HK-2 (cell line): ENCODE data around the gene ATAD3C.
"Not testable (repeated sequence)": the region's sequence is repeated elsewhere in the genome, so short reads cannot be mapped to it uniquely, and the experiment has no call there.

Experiments
- DNase-seq: peaks from one replicate; pipeline ENCODE4 v3.0.0-alpha.2; 2018; ENCODE audit not compliant: unreplicated experiment

ATAD3C gene

DNA sequence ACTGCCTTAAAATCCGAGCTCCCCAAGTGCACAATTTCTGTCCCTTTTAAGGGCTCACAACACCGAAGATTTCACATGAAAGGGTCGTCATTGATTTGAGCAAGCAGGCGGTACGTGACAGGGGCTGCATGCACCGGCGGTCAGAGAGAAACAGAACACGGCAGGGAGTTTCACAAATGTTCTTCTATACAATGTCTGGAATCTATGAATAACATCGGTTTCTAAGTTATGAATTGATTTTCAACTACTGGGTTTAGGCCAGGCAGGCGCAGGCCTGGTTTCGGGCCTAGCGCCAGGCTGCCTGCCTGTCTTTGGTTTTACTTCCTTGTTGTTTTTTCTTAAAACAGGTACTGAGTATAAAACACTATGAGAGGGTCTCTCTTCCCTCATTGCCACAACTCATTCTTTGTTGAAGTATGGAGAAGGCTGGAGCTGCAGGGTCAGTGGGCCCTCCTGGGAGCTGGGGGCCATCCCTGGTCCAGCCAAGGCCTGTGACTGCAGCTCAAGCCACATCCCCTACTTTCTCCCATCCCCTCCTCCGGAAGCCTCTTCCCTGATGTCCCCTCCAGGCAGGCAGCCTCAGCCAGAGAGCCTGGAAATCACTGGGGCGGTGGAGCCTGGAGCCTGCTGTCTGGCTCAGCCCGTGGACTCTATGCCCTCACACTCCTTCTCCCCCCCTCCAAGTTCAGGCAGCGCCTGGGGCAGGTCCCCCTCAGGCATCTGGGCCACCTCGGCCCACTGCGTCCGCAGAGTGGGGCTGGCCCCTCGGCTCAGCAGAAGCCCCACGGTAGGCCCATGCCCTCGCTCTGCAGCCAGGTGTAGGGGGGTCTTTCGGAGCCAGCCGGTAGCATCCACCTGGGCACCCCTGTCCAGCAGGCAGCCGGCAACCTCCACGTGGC lies 30.8 kb upstream of the ATAD3C start:
- DNase-seq, result no peak

DNA sequence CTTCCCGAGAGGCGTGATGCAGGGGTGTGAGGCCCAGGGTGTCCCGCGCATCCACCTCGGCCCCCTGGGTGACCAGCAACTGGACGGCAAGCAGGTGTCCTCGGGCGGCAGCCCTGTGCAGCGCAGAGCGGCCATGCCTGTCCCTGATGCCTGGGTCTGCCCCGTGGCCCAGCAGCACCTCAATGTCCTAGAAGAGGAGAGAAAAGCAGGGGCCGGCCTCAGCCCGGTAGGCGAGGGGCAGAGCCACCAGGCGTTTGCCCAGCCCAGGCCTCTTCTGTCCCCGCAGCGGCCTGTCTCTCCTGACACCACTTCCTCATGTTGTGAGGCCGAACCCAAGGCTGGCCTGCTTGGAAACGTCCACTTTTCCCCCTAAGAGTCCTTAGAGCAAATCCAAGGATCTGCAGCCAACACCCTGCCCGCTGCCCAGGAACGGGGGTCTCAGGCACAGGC lies 30.1 kb upstream of the ATAD3C start:
- DNase-seq, result no peak

DNA sequence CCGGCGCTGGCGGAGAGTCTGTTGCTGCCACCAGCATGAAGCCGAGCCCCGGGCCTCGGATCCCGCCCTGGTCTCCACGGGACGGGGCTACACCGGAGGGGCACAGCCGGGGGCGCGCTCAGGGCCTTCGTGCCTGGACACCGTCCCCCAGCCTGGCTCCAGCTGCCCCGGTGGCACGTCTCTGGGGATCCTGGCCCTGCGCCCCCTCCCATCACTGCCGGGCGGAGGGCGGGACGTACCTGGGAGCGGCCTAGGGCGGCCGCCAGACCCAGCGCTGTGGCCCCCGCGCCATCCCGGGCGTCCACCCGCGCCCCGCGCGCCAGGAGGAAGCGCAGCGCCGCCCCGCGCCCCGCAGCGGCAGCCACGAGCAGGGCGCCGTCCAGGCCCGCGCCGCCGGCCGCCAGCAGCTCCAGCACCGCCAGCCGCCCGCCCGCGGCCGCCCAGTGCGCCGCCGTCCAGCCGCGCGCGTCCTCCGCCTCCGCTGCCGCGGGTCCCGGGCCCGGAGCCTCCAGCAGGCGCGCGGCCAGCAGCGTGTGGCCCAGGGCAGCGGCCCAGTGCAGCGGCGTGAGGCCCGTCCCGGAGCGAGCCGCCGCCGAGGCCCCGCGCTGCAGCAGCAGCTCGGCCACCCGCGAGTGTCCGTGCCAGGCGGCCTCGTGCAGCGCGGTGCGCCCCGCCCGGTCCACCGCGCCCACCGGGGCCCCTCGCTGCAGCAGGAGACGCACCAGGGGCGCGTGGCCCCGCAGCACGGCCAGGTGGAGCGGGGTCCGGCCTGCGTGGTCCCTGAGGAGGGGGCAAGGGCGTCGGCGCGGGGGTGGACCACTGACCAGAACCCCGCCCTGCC lies 29.5 kb upstream of the ATAD3C start:
- no peak for DNase-seq

DNA sequence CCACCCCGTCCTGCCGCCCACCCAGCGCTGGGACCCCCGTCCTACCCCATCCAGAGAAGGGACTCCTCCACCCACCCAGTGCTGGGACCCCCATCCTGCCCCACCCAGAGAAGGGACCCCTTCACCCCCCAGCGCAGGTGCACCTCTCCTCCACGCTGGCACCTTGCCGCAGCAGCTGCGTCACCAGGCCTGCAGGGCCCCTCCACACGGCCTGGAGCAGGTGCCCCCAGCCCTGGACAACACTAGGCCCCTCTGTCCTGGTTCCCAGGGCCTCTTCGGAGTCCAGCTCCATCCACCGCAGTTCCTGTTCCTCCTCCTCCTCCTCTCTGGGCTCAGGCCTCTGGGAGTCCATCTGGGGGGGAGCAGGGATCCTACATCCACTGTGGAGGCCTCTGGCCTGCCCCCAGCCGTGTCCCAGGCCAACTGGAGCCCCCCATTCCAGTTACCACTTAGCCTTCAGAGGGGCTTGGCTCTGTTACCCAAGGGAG lies 28.8 kb upstream of the ATAD3C start:
- DNase-seq, result no peak

DNA sequence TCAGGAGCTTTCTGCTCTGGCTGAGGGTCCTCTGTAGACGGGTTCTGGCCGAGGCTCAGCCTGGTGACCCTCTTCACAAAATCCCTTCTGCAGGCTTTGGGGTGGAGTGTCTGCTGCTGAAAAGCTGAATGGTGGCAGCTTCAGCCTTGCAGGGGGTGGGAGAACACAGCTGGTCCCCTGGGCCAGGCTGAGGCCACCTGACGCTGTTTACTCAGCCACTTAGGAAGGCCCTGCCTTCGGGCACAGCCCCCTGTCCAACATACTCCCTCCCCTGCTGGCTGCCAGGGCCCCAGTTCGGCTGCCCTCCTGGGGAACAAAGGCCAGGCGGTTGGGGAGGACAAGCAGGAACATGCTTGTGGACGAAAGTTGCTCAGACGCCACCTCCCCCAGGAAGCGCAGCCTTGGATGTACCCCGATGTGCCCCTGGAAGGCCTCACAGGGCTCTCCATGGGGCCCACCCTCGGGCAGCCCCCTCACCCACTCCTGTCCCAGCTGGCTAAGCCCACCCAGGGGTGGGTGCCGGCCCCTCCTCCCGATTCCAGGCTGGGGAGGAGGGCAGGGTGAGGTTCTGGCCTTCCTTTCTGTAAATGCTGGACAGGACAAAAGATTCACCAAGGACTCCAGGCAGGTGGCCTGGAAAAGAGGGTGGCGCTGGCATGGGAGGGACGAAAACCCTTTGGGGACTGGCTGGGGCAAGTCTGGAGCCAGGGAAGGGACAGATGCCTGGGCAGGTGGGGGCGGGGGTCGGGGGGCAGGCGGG lies 28.2 kb upstream of the ATAD3C start, which contains the start of gene ANKRD65:
Gene ANKRD65, minus strand, starts transcription at position 130 of the 760 bp plus-strand sequence. CDS start 271 bp downstream, outside the sequence.
- no peak for DNase-seq

DNA sequence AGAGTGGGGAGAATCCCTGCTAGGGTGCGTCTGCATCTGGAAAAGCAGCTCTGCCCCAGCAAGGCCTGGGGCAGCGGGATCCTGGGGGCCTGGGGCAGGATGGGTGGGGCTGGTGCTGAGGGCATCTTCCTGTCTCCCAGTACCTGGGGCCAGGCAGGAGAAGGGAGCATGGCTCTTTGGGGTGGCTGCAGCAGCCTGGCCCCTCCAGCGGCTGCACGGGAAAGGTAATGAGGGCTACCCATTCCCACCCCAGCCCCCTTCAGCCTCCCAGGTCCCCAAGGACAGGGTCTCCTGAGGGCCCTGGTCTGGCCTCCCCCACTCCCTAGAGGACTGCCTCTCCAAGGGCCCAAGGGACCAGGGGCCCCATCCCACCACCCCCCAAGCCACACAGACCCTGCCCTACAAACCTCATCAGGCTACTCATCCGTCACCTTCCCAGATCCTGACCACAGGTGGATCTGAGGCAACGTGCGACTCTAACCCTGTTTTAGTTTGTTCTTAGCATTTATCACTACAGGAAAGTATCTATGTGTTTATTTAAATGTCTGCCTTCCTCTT lies 27.5 kb upstream of the ATAD3C start:
- no peak for DNase-seq

DNA sequence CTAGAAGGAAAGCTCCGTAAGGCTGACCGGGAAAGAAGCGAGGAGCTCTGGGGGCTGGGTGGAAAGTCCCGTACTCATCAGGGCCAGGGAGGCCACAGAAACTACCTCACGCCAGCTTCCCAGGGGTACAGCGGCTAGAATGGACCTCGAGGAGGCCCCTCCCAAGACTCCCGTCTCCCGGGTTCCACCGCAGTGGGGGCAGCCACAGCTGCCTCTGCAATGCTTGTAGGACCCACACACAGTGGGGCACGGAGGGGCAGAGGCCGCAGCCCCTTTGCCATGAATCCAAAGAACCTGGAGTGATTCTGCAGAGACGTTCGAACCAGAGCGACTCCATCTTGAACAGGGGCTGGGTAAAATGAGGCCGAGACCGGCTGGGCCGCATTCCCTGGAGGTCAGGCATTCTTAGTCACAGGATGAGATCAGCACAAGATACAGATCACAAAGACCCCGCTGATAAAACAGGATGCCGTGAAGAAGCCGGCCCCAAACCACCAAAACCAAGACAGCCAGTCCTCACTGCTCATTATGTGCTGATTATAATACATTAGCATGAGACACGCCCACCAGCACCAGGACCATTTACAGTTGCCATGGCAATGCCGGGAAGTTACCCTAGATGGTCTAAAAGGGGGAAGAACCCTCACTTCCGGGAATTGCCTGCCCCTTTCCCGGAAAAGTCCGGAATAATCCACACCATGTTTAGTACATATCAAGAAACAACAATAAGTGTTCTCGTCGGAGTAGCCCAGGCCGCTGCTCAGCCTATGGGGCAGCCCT lies 26.8 kb upstream of the ATAD3C start:
- DNase-seq, result no peak

DNA sequence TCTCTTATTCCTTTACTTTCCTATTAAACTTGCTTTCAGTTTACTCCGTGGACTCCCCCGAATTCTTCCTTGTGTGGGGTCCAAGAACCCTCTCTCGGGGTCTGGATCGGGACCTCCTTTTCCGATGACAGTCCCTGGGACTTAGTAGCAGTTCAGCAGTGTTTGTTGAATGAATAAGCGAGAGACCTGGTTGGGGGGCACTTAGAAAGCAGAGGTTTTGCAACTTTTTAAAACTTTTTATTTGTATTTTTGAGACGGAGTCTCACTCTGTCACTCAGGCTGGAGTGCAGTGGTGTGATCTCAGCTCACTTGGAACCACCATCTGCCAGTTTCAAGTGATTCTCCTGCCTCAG lies 26.3 kb upstream of the ATAD3C start:
- DNase-seq, result no peak

DNA sequence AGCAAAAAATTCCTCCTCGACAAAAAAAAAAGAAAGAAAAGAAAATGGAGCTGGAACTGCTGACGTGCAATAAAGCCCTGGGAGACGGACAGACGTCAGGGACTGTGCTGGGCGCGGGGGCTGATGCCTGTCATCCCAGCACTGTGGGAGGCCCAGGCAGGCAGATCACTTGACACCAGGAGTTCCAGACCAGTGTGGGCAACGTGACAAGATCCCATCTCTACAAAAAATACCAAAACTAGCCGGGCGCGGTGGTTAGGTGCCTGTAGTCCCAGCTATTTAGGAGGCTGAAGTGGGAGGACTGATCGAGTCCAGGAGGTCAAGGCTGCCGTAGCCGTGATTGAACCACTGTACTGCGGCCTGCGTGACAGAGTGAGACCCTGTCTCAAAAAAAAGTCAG lies 24.8 kb upstream of the ATAD3C start:
- DNase-seq, result no peak

DNA sequence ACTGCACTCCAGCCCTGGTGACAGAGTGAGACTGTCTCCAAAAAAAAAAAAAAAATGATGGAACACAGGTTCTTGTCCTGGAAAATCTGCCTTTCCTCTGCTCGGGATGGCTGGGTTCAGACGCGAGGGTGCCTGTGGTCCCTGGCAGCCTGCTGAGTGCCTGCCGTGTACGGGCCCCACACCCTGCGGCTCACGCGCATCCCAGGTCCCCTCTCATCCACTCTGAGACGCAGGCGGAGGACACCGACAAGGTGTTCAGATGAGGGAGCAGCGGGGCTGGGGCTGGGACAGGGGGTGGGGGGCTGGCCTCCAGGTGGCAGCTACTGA lies 24.1 kb upstream of the ATAD3C start:
- DNase-seq, result no peak

DNA sequence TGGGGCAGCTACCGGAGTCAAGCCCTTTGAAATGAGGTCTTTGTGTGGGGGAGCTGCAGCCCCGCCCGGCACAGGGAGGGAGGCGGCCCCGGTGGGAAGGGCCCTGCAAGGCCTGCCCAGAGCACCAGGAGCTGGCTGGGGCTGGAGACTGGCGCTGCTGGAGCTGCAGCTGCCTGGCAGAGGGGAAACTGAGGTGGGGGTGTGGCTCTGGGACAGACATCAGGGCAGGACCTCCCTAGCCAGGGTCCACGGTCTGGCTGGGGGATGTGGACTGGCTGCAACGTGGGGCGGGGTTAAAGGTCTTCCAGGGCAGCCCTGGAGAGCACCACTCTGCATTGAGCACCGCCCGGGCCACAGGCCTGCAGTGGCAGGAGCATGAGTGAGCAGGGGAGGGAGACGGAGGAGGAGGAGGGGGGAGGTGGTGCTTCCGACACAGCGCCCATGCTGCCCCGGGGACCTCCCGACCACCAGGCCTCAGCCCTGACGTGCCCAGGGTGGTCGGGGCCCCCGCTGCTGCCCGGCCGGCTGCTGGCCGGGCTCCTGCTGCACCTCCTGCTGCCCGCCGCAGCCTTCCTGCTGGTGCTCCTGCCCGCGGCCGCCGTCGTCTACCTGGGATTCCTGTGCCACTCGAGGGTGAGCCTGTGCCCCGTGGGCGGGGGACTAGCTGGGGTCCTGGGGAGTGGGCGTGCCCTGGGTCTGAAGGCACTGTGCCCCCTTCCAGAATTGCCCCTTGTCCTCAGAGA lies 23.6 kb upstream of the ATAD3C start:
- DNase-seq, result no peak

DNA sequence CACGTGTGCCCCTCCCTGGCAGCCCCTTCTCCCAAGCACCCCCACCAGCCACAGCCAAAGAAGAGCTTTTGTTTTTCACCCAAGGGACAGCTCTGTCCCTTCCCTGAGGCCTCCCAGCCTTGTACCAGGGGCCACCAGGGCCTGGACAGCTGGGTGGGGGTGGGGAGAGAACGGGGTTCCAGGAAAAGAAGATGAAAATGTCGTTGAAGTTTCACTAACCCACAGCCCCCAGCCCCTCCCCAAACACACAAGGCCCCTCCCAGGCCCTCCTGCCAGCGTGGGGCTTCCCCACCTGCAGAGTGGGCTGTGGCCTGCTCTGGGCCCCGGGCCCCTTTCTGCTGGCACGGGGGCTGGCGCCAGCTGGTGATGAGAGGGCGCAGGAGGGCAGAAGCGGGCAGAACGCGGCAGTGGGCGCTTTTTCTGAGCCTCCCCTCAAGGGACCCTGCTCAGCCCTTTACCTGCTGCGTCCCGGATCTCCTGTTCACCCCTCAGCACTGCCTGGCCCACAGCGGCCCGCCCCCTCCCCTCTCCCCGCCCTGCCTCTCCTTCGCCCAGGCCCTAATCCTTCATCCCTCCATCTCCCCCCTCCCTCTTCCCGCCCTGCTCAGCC lies 22.9 kb upstream of the ATAD3C start:
- no peak for DNase-seq

DNA sequence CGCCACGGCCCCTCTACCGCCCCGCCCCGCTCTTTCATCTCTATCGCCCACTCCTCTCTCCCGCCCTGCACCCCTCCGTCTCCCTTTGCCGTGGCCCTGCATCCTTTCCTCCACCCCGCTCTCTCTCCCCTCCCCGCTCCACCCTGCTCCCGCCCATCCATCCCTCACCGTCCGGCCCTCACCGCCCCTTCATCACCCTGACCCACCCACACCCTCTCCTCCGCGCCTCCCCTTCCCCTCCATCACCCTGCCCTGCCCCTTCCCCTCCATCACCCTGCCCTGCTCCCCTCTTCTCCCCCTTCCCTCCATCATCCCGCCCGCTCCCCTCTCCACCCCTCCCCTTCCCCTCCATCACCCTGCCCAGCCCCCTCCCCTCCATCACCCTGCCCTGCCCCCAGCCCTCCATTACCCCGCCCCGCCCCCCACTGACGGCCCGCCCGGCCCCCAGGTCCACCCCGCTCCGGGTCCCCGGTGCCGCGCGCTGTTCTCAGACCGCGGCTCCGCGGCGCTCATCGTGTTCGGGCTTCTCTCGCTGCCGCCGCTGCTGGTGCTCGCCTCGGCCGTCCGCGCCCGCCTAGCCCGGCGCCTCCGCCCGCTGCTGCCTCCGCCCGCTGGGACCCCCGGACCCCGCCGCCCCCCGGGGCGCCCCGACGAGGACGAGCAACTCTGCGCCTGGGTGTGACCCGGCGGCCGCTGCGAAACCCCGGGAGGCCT lies 22.2 kb upstream of the ATAD3C start:
- no peak for DNase-seq

DNA sequence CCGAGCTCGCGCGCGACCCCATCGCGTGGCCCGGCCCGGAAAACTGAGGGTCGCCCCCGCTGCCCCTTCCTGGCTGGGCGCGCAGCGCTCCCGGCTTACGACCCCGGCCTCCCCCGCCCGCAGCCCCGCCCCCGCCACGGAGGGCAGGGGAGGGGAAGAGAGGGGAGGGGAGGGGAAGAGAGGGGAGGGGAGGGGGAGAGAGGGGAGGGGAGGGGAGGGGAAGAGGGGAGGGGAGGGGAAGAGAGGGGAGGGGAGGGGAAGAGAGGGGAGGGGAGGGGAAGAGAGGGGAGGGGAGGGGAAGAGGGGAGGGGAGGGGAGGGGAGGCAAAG lies 21.7 kb upstream of the ATAD3C start:
- no peak for DNase-seq

DNA sequence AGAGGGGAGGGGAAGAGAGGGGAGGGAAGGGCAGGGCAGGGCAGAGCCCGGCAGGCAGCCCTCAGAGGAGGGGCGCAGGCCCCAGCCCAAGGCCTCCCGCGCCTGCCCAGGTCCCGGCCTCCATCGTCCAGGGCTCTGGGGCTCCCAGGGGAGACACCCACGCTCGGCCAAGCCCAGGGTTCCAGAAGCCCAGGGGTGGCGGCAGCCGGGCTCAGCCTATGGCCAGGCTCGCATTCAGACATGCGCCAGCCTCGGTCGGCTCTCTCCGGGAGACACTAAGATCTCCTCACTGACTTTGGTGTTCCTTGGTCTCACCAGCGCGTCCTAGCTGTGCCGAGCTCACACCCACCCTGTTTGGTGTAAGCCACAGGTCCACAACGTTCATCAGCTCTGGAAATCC lies 21.3 kb upstream of the ATAD3C start:
- DNase-seq, result no peak

DNA sequence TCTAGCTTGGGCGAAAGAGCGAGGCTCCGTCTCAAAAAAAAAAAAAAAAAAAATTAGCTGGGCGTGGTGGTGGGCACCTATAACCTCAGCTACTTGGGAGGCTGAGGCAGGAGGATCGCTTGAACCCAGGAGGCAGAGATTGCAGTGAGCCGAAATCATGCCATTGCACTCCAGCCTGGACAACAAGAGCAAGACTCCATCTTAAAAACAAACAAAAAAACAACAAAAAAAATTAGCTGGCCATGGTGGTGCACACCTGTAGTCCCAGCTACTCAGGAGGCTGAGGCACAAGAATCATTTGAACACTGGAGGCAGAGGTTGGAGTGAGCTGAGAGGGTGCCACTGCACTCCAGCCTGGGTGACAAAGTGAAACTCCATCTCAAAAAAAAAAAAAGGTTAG lies 20.5 kb upstream of the ATAD3C start:
- DNase-seq, result not testable (repeated sequence)

DNA sequence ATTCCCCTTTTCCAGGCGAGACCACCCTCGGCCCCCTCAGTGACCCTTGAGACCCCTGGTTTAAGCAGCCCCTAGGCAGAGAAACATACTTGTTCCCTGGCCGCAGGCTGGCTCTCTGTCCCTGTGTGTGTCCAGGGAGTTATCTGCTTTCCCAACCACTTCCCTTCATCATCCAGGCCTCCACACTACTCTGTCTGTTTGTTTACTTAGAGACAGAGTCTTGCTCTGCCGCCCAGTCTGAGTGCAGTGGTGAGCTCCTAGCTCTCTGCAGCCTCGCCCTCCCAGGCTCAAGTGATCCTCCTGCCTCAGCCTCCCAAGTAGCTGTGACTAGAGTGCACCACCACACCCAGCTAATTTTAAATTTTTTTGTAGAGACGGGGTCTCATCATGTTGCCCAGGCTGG lies 19.8 kb upstream of the ATAD3C start:
- DNase-seq, result no peak

DNA sequence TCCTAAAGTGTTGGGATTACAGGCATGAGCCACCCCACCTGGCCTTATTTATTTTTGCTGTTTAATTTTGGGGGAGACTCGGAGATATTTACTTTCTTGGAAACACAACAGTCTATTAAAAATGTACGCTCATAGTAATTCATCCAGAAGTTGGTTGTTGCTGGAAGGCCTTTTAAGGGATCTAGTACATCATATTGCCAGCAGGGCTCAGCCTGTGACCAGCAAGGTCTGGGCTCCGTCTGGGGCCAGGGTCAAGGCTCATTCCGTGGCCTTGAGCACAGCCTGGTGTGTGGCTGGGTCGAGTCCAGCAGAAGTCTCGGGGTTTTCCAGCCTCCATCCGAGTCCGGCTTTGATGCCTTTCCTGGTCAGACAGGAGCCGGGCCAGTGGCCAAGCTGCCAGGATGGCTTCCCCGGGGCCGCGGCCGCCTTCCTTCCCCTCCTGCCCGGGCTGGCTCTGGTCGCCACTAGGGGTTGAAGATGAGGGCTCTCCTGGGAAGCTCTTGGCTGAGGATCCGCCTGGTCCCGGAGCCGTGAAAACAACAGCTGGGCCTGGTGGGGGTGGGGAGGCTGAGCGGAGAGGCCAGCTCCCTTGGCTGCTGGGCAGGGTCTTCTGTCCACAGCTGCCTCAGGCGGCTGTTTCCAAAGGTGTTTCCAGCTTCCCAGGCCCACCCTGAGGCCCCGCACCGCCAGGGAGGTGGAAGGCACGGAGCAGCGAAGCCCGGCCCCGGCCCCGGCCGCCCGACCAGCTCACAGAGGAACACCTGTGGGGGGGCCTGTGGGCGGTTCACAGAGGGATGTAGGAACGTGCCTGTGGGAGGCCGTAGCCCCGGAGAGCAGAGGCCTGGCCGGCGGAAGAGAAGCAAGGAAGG lies 19.1 kb upstream of the ATAD3C start:
- no peak for DNase-seq
